T follicular helper cell (primary cell): ENCODE data around the gene ANGEL1.
A peak's percentile ranks its signal among the peaks of the same experiment; 100 is the strongest.

Source experiments
- DNase-seq: peaks from one replicate; pipeline ENCODE4 v3.0.0-alpha.2; 2020; ENCODE audit warnings: low read depth

The ANGEL1 gene

DNA sequence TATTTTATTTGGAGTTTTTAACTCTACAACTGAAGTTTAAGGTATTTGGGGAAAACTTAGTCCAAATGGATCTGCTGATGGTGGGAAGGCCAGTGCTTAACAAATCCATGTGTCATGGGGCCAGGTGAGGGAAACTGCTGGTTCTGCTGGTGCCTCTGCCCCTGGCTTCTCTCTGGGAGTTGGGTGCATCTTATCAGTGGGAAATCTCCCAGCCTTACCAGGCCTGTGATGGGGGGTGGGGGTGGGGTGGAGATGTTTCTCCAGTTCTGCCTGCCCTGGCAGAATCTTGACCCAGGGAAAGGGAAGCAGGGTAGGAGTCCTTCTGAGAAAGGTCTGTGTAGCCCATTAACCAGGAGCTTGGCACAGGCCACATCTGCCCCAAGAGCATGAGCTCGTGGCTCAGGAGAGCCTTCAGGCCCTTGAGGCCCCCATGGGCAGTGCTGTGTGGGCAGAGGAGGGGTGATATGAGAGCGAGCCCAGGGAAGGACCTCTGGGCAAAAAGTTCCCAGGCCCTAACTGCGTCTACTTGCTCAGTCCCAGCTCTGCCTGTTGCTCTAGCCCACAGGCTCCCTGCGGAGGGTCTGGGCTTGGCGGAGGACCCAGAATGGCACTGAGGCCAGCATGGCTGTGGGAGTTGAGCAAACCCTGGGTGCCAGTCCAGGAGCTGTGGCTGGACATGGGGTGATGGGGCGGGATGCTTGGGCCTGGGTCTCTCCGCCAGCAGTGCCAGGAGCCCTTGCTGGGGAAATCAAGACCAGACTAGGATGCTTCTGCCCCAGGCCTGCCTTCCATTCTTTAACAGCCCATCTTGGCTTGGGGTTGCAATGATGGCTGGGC, 33.2 kb downstream of the ANGEL1 start:
- no peak for DNase-seq

DNA sequence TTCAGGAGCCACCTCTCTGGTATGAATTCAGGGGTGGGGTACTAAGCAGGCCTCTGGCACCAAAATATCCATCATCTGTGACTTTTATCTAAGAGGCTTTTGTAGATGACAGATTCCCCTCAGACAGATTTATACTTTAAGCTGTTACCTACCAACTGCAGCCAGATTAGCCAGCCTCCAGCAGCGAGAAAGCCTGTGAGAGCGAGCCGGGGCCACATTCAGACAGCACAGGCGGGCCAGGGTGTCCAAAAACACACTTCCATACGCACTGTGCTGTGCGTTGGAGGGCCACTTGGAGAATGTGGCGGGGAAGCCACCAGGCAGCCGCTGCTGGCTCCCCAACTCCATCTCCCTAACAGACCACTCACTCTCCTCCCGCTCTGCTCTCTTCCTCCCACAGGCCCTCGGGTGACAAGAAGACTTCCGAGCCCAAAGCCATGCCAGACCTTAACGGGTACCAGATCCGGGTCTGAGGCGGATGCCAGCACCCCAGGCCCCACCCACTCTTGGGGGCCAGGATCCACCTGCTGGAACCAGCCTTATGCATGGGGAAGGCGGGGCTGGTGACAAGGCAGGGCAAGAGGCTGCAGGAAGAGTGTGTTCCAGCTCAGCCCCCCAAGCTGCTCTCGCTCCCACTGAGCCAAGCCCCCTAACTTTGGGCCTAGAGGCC, 34.0 kb downstream of the ANGEL1 start:
- DNase-seq = no peak

DNA sequence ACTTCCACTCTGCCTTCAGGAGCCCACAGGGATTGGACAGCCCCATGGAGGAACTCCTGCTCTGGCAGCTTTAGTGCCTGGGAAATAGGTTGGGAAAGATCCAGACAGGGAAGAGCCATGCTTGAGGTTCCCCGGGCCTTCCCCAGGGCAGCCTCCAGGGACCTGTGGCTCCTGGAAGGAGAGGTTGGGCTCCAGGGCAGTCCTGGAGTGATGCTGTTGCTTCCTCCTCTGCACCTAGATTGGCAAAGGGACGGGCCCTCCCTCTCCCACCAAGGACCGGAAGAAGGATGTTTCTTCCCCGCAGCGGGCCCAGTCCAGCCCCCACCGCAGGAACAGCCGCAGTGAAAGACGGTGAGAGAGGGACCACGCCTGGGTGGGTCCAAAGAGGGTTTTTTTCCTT, 35.0 kb downstream of the ANGEL1 start:
- DNase-seq = no peak

DNA sequence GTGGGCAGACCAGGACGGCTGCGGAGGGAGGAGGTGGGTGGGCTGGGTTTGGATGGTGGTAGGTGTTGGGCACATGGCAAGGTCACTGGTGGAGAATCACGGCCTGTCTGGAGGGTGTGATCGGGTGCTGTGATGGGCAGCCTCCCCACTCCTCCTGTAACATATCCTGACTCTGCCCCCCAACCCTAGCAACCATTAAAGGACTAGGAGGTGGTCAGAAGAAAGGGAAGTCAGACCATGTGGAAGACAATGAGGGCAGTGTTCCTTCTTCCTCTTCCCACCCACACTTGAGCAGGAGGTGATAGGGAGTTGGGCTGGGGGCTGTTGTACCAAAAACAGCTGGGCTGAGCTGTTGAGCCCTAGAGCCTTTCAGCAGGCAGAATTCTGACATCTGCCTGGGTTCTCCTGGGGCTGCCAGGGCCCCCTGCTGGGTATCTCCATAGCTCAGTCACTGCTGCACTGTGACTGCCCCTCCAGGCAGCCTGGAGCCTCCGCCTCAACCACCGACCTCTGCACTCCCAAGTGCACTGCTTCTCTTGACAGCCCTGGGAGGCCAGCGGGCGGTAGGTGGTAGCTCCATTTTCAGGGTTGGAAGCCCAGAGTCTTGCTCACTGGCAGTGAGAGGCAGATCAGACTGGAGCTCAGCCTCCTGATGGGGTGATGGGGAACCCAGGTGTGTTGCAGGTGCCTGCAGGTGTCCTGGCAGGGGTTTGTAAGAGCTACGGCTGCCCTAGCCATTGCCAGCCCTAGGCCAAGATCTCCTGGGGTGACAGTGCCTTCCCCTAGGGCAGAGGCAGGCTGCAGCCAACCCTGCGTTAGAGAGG, 36.0 kb downstream of the ANGEL1 start:
- no peak for DNase-seq

DNA sequence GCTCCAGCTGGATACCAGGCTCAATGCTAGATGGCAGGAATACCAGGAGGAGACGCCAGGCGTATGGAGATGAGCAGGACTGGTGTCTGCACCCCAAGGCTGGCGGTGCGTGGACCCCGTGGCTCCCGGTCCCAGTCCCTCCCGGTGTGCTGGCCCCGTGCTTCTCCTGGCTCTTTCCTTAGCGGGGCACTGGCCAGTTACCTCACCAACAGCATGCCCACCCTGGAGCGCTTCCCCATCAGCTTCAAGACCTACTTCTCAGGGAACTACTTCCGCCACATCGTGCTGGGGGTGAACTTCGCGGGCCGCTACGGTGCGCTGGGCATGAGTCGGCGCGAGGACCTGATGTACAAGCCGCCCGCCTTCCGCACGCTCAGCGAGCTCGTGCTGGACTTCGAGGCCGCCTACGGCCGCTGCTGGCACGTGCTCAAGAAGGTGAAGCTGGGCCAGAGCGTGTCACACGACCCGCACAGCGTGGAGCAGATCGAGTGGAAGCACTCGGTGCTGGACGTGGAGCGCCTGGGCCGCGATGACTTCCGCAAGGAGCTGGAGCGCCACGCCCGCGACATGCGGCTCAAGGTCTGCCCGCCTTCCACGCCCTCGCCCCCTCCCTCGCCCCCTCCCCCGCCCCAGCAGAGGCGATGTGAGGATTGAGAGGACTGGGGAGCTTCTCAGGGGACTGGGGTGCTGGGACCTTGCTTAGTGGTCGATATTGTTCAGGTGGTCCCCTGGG, 36.8 kb downstream of the ANGEL1 start:
- DNase-seq = no peak

DNA sequence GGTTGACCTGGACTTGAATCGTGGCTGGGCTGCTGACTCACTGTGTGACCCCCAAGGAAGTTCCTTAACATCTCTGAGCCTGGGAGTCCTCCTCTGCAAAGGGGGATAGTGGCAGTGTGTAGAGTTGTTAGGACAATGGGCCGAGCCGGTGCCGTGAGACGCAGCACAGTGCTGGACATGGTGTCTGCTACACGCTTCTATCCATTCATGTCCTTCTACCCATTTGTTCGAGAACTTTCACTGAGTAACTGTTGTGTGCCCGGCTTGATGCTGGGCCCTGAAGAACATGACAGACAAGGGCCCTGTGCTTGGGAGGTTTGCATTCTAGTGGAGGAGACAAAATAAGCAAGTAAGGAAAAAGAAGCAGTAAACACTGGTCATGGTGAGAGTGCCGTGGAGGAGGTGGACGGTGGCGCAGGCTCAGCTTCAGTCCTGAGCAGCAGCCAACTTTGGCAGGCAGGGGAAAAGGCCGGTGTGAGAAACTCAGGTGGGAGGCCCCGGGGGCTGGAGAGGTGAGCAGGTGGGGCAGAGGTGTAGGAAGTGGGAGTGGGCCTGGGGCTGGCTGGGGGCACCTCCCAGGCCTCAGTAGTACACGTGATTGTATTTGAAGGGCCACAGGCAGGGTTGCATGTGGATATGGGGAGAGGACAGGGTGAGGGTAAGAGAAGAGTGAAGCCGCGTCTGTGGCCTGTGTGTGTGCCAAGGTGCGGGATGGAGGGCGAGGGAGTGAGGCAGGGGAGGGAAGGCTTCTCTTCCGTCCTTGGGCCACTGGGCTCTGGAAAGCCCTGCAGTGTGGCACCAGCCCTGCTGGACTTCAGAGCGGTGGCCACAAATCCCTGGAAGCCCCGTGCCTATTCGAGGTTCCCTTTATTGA, 37.6 kb downstream of the ANGEL1 start:
- no peak for DNase-seq

DNA sequence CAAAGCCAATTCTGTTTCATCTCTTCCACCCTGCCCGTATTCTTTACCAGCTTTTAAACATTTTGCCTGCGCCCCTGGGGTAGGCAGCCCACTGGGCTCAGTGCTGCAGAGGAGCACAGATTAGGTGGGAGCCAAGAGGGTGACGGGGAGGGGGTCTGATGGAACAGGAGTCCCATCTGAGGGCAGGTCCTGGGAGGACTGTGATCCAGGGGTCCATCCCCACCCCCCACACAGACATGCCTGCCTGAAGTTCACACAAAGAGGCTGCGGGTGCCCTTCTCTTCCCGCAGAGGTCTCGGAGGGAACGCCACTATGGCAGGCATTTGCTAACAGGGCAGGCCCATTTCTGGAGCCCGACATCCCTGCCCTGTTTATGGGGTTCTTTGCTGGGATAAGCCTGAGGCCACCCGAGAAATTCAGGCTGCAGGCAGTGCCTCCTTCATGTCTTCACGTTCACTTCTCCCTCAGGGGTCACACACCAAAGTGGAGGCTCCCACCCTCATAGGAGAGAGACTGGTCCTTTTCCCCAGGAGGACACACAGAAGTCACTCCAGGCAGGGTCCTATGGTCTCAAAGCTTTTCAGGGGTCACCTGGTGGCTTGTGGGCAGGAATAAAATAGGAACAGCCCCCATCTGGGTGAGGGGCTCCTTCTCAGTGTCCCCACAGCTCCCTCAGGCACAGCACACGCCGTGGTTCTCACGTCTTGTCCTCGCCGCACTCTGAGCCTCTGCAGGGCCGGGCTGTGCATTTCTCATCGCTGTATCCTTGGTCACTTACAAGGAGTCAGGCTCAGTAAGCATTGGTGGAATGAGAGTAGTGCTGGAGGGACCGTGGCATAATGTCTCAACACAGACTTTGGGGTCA, 38.5 kb downstream of the ANGEL1 start:
- no peak for DNase-seq

DNA sequence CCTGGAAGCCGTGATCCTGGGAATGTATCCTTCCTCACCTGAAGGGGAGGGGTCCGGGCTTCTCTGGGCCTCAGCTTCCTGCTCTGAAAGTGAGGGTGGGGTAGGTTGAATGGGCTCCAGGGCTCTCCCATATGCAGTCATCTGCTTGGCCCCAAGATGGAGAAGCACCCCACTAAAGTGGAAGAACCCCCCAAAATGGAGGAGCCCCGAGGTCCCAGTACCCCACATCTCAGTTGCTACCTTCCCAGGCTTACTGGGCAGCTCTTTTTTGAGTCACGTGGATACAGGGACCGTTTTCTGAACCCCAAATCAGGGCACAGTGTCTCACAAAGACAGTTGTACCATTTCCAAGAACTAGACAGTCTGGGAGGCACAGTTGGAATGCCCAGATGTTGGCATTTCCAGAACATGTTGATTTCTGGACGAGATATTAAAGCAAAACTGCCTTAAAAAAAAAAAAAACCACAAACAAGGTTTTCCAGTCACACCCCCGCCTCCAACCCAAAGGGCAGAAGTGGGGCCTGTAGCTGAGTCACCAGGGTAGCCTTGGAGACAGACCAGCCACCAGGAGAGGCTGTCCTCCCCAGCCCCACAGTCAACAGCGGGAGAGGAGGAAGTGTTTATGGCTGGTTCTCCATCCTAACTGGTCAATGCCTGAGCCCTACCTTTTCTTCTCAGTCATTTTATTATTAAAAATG, 39.3 kb downstream of the ANGEL1 start:
- no peak for DNase-seq

DNA sequence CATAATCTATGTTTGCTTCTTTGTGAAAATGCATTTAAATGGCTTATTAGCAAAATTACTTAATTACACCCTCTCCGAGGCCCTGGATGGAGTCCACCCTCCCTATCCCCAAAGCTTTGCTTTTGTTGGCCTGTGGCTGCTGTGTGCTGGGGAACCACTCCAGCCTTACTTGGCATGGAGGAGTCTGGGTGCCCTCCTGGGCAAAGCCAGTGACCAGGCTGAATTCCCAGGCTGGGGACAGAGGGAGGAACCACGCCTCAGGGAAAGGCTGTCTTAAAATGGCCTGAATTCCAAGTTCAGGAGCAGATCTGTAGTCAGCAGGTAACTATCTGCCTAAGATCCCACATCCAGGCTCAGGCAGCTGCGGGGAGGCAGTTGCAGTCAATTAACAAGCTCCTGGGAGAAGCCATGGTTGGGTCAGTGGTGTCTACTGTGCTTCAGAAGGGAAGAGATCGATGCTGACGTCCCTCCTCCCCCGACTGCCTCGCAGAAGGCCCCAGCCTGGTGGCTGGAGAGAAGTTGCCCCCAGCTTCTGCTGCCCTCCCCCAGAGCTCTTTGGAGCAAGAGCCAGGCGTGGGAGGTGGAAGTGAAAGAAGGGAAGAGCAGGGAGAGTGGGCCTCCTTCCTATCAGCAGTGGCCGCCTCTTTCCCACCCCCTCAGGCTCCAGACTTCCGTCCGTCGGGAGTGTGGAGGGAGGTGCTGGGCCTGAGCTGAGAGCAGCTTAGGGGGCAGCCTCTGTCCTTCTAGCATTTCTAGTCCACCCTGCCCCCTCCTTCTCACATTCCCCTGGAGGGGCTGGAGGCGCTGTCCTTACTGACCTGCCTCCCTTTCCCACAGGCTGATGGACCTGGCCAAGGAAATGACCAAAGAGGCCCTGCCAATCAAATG, 40.1 kb downstream of the ANGEL1 start:
- no peak for DNase-seq

DNA sequence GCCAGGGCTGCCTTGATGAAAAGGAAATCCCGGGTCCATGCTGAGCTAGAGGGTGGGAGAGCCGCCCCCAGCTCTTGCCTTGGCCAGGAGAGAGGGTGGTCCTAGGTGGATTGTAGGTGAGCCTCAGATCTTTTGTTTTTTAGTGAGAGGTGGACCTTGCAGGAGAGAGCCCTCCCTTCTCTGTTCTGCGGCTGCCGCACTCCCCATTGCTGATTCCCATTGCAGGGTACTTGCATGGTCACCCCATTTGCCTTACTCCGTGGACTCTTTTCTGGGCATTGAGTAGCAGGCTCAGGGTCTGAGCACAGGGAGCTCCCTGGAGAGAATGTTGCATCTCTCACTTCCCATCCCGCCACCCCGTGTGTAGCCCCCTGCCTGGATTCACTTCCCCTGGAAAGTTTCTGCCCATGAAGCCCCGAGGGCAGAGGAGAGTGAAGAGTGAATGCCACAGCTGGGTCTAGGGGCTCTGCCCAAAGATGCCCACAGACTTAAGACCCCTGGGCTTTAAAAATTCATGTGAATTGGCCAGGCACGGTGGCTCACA, 41.2 kb downstream of the ANGEL1 start:
- no peak for DNase-seq

DNA sequence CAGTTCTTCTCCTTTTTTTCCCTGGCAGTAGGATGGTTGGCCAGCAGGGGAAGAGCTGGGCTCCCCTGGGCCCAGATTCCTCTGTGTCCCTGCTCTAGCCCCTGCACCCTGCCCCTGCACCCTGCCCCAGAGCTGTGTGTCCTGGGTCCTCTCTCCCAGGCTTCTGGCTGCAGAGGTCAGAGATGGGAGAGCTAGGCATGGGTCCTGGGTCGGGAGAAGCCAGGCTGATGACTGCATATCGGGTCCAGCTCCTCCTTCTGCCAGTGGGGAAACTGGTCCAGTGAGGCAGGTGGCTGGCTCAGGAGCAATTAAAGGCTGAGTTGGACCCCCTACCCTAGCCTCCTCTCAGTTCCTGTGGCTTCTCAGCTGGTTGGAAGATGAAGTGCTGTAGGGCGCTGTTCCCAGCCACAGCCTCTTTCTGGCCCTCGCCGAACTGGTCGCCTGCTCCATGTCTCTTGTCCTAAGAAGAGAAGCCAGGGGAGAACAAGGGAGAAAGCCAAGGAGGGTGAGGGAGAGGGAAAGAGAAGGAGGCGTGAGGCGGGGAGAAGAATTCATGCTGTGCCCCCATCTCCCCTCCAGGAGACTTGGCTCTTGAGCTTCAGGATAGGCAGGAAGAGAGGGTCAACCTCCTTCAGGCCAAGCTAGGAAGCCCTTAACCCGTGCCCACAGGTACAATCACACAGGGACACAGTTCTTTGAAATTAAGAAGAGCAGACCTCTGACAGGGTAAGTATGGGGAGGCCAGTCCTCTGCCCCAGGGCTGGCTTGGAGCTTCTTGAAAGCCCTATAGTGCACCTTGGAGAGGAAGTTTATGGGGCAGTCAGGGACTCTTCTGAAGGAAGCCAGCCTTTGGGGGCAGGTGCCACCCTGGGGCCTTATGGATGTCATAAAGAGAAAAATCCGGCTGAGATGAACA, 41.9 kb downstream of the ANGEL1 start:
- no peak for DNase-seq

DNA sequence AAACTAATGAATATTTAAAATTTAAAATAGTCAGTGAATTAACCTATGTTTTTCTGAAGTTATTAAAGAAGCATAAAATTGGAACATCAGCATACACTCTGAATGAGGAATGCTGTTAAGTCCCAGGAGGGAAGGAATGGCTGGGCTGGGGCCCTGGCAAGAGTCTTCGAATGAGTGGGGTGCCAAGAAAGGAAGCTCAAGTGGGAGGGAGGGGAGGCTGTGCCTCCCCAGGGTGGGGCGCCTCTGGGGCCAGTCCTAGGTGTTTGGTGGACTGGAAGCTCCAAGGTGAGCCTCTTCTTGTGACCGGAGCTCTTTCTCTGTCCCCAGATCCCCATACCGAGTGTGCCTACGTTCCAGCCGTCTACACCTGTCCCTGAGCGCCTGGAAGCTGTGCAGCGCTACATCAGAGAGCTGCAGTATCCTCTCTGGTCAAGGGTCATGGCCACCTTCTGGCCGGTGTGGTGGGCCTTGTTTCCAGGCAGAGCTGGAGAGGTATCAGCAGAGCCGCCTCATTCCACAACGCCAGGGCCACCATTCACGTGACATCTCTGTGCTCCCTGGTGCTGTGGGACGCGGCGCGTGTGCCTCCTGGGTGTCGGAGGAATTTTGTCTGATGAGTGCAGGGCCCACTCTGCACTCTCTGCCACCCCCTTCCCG, 42.9 kb downstream of the ANGEL1 start:
- no peak for DNase-seq

DNA sequence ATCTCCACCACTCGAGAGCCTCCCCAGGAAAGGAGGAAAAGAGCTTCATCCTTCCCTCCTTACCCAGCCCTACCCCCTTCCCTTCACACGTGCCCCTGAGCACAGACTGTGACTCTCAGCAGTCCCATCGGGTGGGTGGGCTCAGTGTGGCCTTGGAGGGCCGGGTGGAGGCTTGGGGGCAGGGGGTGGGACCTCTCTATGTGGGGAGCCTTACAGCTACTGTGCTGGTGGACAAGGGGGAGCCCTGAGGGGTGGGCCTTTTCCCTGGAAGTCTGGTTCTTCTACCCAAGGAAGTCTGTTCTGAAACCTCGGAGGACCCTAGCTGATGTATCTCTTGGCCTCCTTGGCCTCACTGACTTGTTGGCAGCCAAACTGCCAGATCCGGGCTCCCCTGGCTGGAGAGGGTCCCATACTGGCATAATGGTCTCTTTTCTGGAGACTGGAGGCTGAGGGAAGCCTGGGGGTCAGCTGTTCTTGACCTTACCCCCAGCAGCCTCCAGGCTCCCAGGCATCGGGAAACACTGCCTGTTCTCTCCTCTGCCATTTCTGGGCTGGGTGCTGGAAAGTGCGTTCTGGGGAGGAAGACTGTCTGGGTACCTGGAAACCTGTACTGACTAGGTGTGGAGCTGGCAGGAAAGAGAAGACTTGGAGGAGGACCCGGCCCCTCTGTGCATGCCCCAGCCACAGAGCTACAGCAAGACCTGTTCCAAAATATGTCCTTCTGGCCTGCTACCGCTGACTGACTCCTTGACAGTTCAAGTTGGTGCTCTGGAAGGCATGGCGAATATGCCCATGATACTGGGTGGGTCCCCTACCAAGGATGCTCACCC, 43.8 kb downstream of the ANGEL1 start:
- DNase-seq = no peak

DNA sequence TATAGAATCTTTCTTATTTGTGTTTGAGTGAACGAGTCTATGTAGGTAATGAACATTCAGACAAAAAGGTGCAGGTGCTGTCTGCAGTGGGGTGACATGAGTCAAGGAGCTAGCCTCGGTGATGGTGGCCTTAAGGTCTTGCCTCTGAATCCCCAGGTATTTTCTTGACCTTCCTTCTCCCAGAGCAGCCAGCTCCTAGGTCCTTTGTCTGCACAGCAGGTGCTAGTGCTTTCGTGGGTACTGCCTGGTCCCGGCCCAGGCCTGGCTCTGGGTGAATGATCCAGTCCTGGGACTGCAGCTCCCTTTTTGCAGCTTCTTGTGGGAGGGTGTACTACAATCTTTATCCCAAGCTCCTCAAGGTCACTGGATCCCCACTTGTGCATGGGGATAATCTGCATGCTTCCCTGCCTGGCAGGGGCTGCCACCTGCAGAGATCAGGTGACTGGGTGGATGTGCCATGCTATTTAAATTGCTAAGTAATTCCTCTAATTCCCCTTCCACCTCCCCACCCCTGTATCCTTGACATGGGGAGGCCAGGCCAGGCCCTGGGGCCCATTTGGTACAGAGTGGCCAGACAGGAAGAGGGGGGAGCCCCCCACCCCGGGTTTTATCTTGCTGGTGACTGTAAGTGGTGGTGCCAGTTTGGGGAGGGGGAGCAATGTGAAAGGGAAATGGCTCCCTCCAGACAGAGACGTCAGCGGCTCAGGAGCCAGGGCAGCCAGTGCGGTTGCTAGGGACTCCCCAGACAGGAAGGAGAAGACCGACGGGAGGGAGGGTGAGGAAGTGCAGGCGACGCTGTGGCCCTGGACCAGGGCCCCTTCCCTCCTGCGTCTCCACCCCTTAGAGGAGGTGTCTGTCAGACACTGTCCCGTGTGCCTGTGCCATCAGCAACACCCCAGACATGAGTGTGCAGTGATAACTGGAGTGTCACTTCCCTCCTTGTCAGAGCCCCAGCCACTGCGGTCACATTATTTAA, 44.7 kb downstream of the ANGEL1 start:
- peak; percentile 69 for DNase-seq
